ENCODE results near the gene CPT2. TPM values are rescaled to one million over a fixed set of nuclear protein-coding genes. Genes with fewer than 3 reads are reported as not detected.
"Not testable (repeated sequence)": the region's sequence is repeated elsewhere in the genome, so short reads cannot be mapped to it uniquely, and the experiment has no call there.

Gene CPT2
- total and polyA plus RNA-seq, 2 of the 4 experiments (the other 2 are of a cell fraction), result 15.8 to 16.0 TPM

GRCh38 chr1:53185955-53186297 lies 10.7 kb upstream of the CPT2 start:
- CTCF ChIA-PET, result interaction anchor here (1.4 to 1.5 kb wide), 2 partner anchors 10 to 63 kb away, joined by 3 to 4 read pairs; no protein-coding TSS in a partner anchor
- H3K27ac ChIP-seq (ENCODE audit: insufficient read depth, low read length); H4K20me1 ChIP-seq (ENCODE audit: insufficient read depth, low read length); H3K56ac ChIP-seq (ENCODE audit: extremely low read depth, insufficient read depth, low read length); H3K79me1 ChIP-seq (ENCODE audit: low read depth in 1 of 2, low read length in 2 of 2); H3K4me3 ChIP-seq (ENCODE audit: insufficient read depth, low read depth, low read length); H3K36me3 ChIP-seq (ENCODE audit: control insufficient read depth, insufficient read depth, low read length); H2AK9ac ChIP-seq (replicated peaks; ENCODE audit: low read depth, low read length, poor library complexity); POLR2A ChIA-PET (ENCODE audit: unreplicated experiment); DNase-seq; H3K27me3 ChIP-seq (ENCODE audit: control insufficient read depth, insufficient read depth, low read length); ATAC-seq (ENCODE audit: low read depth); dilution Hi-C loops (cut with HindIII; ENCODE audit: low sequenced_read_pairs, unreplicated experiment); H4K5ac ChIP-seq (ENCODE audit: low read depth, low read length); H2AFZ ChIP-seq (replicated peaks; ENCODE audit: low read length, poor library complexity); BruUV-seq (replicated peaks); H3K9ac ChIP-seq (ENCODE audit: low read depth, low read length); H2BK5ac ChIP-seq (ENCODE audit: low read depth, low read length, poor library complexity, severe bottlenecking); H3K9me3 ChIP-seq (ENCODE audit: control insufficient read depth, insufficient read depth, low read length); H3K4me2 ChIP-seq (ENCODE audit: low read depth, low read length): not testable (repeated sequence)
- Histone ChIP-seq H3K14ac (replicated peaks; ENCODE audit: low read depth, low read length) (peak overlapping the region; percentile 55; the same call in 1 of the 2 replicates), H3K23ac (ENCODE audit: low read depth, low read length) (peak overlapping the region; percentile 77; the same call in 1 of the 2 replicates), H3K4ac (ENCODE audit: low read depth, low read length) (peak overlapping the region; percentile 80), H3K4me1 (ENCODE audit: control insufficient read depth, insufficient read depth, low read length) (peaks cover 44% of the 10 kb centered on the region), H3K18ac (ENCODE audit: low read depth, low read length) (peak overlapping the region; percentile 31; the same call in 1 of the 2 replicates), H2AK5ac (ENCODE audit: low read depth, low read length) (peak overlapping the region; percentile 84; the same call in 1 of the 2 replicates), H2BK15ac (ENCODE audit: low read depth, low read length) (peak overlapping the region; percentile 59; the same call in 2 of the 3 replicates), H2BK20ac (ENCODE audit: low read depth, low read length) (peak overlapping the region; percentile 83), H2BK120ac (ENCODE audit: low read depth, low read length) (peak overlapping the region; percentile 83), H3K9me1 (ENCODE audit: insufficient read depth, low read length) (peaks cover 40% of the 10 kb centered on the region), H4K8ac (ENCODE audit: low read depth in 2 of 2, low read length in 2 of 2) (peak overlapping the region in 1 of 2 experiments; percentile 39; a peak in 2 of 4 replicates), H4K91ac (ENCODE audit: insufficient read depth, low read depth, low read length) (peak overlapping the region; percentile 76)
- WGBS, 2 experiments (ENCODE audit: extremely low coverage in 2 of 2, insufficient read length in 1 of 2), result no CpG with 5 or more reads among the region's 2 CpGs
- in situ Hi-C loops (cut with MboI; ENCODE audit: low sequenced_read_pairs) (loop anchor here (10.0 kb wide), 2 partner anchors 281 to 481 kb away; no protein-coding TSS in a partner anchor), intact Hi-C loops (cut with micrococcal nuclease) (loop anchor here (5.0 to 10.0 kb wide), 3 partner anchors 169 to 344 kb away; partner anchors contain the start of genes ECHDC2, SCP2 and ZYG11A)
